ENCODE results near the gene RPL18A. TPM values are rescaled to one million over a fixed set of nuclear protein-coding genes. Genes with fewer than 3 reads are reported as not detected.

RPL18A gene
- polyA plus RNA-seq, 2 of the 4 experiments (the other 2 are of a cell fraction): 696 to 1,807 TPM

DNA sequence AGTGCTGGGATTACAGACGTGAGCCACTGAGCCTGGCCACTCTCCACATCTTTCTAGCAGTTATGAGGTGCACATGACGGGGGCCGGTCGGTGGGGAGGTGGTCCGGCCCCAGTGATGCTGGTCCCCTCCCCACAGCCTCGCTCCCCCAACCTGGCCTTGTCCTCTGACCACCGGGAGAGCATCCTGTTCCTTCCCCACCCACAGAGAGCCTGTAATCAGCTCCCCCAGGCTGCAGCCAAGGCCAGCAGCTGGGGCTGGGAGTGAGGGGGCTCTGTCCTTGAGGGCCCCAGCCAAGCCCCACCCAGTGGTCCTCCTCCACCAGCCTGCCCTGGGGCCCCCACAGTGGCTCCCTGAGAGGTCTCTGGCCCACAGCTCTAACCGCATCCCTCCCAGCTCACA lies 35.4 kb upstream of the RPL18A start:
- 73% methylated on average over 2 of the region's 8 CpGs for WGBS (ENCODE audit: missing lambda C conversion rate)
- TF ChIP-seq NFE2L2 (conservative IDR thresholded peaks at IDR 0.05; ENCODE audit: low read length): no peak
- no peak for TF ChIP-seq GATA3 (IDR thresholded peaks at IDR 0.05; ENCODE audit: borderline replicate concordance)
- TF ChIP-seq, protein P1, sequence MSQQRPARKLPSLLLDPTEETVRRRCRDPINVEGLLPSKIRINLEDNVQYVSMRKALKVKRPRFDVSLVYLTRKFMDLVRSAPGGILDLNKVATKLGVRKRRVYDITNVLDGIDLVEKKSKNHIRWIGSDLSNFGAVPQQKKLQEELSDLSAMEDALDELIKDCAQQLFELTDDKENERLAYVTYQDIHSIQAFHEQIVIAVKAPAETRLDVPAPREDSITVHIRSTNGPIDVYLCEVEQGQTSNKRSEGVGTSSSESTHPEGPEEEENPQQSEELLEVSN (IDR thresholded peaks at IDR 0.05; ENCODE audit: borderline replicate concordance, low read depth): no peak
- no peak for TF ChIP-seq HEYL (CRISPR knock-in tag; IDR thresholded peaks at IDR 0.05)
- TF ChIP-seq JUNB (IDR thresholded peaks at IDR 0.05): no peak
- TF ChIP-seq, protein P2, sequence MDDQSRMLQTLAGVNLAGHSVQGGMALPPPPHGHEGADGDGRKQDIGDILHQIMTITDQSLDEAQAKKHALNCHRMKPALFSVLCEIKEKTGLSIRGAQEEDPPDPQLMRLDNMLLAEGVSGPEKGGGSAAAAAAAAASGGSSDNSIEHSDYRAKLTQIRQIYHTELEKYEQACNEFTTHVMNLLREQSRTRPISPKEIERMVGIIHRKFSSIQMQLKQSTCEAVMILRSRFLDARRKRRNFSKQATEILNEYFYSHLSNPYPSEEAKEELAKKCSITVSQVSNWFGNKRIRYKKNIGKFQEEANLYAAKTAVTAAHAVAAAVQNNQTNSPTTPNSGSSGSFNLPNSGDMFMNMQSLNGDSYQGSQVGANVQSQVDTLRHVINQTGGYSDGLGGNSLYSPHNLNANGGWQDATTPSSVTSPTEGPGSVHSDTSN (IDR thresholded peaks at IDR 0.05): no peak
- no peak for TF ChIP-seq NR3C1 (IDR thresholded peaks at IDR 0.05)
- TF ChIP-seq, protein P3, sequence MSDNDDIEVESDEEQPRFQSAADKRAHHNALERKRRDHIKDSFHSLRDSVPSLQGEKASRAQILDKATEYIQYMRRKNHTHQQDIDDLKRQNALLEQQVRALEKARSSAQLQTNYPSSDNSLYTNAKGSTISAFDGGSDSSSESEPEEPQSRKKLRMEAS (IDR thresholded peaks at IDR 0.05): no peak
- TF ChIP-seq CBX8 (IDR thresholded peaks at IDR 0.05): no peak
- TF ChIP-seq ESRRA (IDR thresholded peaks at IDR 0.05; ENCODE audit: borderline replicate concordance, low read length): no peak
- no peaks in the 10 kb centered on the region; the same call in 2 of the 3 replicates for H3K4me1 ChIP-seq
- ChIA-PET CTCF (interaction anchor here (0.7 kb wide), 1 partner anchor 50 kb away, joined by 3 read pairs; no protein-coding TSS in a partner anchor), POLR2A (interaction anchor here (1.4 kb wide), 1 partner anchor 35 kb away, joined by 5 read pairs; no protein-coding TSS in a partner anchor)
- FAIRE-seq: no peak
- no peak overlapping the region for H3K27ac ChIP-seq
- no peaks in the 10 kb centered on the region for H3K9me3 ChIP-seq
- H3K4me3 ChIP-seq: no peak overlapping the region
- no peak overlapping the region for H3K4me2 ChIP-seq
- DNase-seq (ENCODE audit: low read depth in 1 of 2, low spot score in 1 of 2): no peak
- ATAC-seq: no peak

DNA sequence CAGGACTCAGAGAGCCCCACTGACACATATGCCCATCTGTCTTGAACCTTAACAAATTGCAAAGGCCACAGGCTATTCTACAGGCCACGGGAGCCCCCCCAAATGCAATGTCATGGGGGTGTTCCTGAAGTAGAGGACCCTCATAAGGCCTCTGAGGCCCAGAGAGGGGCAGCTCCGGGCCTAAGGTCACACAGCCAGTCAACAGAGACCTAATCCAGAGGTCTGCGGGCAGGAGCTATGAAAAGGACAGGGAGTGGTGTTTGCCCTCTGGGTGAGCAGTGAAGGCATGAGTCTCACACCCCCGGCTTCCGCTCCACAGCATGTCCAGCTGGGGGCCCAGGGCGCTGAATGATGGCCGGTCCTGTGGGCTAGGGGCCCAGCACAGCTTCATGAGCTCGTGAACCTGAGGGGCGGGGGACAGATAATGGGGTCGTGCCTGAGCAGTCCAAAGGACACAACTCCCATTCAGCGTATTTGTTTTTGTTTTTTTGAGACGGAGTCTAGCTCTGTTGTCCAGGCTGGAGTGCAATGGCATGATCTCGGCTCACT lies 33.1 kb upstream of the RPL18A start:
- WGBS (ENCODE audit: missing lambda C conversion rate): 75% methylated on average over 11 of the region's 13 CpGs
- DNase-seq (ENCODE audit: low read depth in 1 of 2, low spot score in 1 of 2): no peak
- ChIA-PET POLR2A (no interaction called here), CTCF (interaction anchor here (1.1 to 2.3 kb wide), 2 partner anchors 23 to 29 kb away, joined by 3 to 6 read pairs; no protein-coding TSS in a partner anchor)
- no peak for ATAC-seq
- Histone ChIP-seq H3K9me3 (no peaks in the 10 kb centered on the region), H3K27ac (no peak overlapping the region), H3K4me2 (no peak overlapping the region), H3K4me3 (no peak overlapping the region), H3K4me1 (peaks cover 4% of the 10 kb centered on the region; the same call in 1 of the 3 replicates)
- TF ChIP-seq, protein P3 (IDR thresholded peaks at IDR 0.05): no peak
- no peak for FAIRE-seq

DNA sequence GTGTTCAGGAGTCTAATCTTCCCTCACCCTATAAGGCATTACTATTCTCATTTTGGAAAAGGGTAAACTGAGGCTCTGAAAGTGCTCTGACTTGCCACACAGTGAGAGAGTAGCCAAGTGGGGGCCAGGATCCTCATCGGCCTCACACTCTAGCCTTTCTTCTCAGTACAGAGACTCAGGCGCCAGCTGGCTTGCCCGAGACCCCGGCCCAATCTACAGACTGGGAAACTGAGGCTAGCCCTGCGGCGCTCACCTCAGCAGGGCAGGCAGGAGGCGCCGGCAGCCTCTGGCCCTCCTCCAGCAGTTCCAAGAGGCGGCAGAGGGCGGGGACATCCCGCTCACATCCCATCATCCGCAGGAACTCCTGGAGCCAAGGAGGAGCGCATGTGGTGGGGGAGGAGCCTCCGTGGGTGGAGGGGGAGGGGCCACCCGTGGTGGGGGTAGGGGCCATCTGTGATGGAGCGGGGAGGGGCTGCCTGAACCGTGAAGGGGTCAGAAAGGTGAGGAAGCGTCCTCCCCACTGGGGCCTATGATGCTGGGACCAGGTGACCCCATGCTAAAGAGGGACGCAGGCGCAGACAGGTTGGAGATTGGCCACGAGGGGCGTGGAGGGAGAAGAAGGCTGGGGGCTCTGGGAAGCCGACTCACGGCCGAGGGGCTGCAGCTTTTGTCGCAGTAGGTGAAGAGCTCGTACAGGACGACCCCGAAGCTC lies 29.7 kb upstream of the RPL18A start:
- ChIA-PET CTCF (interaction anchor here (0.7 to 1.2 kb wide), 3 partner anchors 11 to 45 kb away, joined by 3 to 4 read pairs (median 3); partner anchors contain the start of gene RPL18A), POLR2A (interaction anchor here (0.7 to 1.3 kb wide), 5 partner anchors 13 to 111 kb away, joined by 3 to 9 read pairs (median 4); partner anchors contain the start of genes B3GNT3, MAP1S and RPL18A)
- Histone ChIP-seq H3K9me3 (no peaks in the 10 kb centered on the region), H3K4me2 (peak overlapping the region; percentile 100), H3K4me3 (peak overlapping the region; percentile 55), H3K27ac (peak overlapping the region; percentile 88 to 89), H3K4me1 (peaks cover 4% of the 10 kb centered on the region; the same call in 1 of the 3 replicates)
- peak; percentile 82 to 87 for DNase-seq (ENCODE audit: low read depth in 1 of 2, low spot score in 1 of 2)
- FAIRE-seq: no peak
- WGBS (ENCODE audit: missing lambda C conversion rate): 2% methylated on average over 13 of the region's 29 CpGs
- ATAC-seq: peak; percentile 79 to 84
- TF ChIP-seq RFX5 (IDR thresholded peaks at IDR 0.05): no peak
- no peak for TF ChIP-seq RNF2 (IDR thresholded peaks at IDR 0.05; ENCODE audit: borderline replicate concordance, low read depth)
- TF ChIP-seq, protein P1 (IDR thresholded peaks at IDR 0.05; ENCODE audit: borderline replicate concordance, low read depth): 0 out of 2 replicates have a peak, but pooled peaks have one; percentile 37
- 0 out of 5 replicates have a peak, but pooled peaks of 1 of the 2 experiments have one; percentile 8 for TF ChIP-seq JUN (IDR thresholded peaks at IDR 0.05)
- TF ChIP-seq, protein P4, sequence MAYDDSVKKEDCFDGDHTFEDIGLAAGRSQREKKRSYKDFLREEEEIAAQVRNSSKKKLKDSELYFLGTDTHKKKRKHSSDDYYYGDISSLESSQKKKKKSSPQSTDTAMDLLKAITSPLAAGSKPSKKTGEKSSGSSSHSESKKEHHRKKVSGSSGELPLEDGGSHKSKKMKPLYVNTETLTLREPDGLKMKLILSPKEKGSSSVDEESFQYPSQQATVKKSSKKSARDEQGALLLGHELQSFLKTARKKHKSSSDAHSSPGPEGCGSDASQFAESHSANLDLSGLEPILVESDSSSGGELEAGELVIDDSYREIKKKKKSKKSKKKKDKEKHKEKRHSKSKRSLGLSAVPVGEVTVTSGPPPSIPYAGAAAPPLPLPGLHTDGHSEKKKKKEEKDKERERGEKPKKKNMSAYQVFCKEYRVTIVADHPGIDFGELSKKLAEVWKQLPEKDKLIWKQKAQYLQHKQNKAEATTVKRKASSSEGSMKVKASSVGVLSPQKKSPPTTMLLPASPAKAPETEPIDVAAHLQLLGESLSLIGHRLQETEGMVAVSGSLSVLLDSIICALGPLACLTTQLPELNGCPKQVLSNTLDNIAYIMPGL (CRISPR knock-in tag; IDR thresholded peaks at IDR 0.05; ENCODE audit: borderline replicate concordance): no peak
- TF ChIP-seq BHLHE40 (IDR thresholded peaks at IDR 0.05; ENCODE audit: low read depth, low read length): no peak
- TF ChIP-seq, protein P5, sequence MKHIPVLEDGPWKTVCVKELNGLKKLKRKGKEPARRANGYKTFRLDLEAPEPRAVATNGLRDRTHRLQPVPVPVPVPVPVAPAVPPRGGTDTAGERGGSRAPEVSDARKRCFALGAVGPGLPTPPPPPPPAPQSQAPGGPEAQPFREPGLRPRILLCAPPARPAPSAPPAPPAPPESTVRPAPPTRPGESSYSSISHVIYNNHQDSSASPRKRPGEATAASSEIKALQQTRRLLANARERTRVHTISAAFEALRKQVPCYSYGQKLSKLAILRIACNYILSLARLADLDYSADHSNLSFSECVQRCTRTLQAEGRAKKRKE (CRISPR knock-in tag; IDR thresholded peaks at IDR 0.05; ENCODE audit: low read depth): no peak
- no peak for TF ChIP-seq EHMT2 (IDR thresholded peaks at IDR 0.05; ENCODE audit: low read depth)
- no peak for TF ChIP-seq HDAC2 (IDR thresholded peaks at IDR 0.05)
- TF ChIP-seq, protein P3 (IDR thresholded peaks at IDR 0.05): peak; percentile 47; the same call in 1 of the 2 replicates
- TF ChIP-seq ESRRA (IDR thresholded peaks at IDR 0.05; ENCODE audit: borderline replicate concordance, low read length): no peak
- no peak for TF ChIP-seq HOXA7 (CRISPR knock-in tag; IDR thresholded peaks at IDR 0.05)
- TF ChIP-seq, protein P2 (IDR thresholded peaks at IDR 0.05): no peak
- no peak for TF ChIP-seq TP53 (CRISPR knock-in tag; IDR thresholded peaks at IDR 0.05)
- TF ChIP-seq, protein P6, sequence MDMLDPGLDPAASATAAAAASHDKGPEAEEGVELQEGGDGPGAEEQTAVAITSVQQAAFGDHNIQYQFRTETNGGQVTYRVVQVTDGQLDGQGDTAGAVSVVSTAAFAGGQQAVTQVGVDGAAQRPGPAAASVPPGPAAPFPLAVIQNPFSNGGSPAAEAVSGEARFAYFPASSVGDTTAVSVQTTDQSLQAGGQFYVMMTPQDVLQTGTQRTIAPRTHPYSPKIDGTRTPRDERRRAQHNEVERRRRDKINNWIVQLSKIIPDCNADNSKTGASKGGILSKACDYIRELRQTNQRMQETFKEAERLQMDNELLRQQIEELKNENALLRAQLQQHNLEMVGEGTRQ (IDR thresholded peaks at IDR 0.05): peak; percentile 38; the same call in 1 of the 2 replicates
- TF ChIP-seq TFCP2L1 (CRISPR knock-in tag; IDR thresholded peaks at IDR 0.05): no peak
